Esophagus muscularis mucosa (tissue), 3 donors: ENCODE data around the gene RUFY3.

ENCODE experiments used
- CTCF ChIP-seq, 3 experiments: fragments of 200-600 bp in 2 of 3; fragments of 450-650 bp in 1 of 3; sonication (generic) in 2 of 3; IDR thresholded peaks; one replicate each; pipeline ENCODE4 v1.5.1; 2017 to 2019; ENCODE audit warnings: antibody characterized with exemption in 3 of 3, mild to moderate bottlenecking in 2 of 3, moderate library complexity in 1 of 3
- POLR2A ChIP-seq: fragments of 450-650 bp; IDR thresholded peaks from one replicate; pipeline ENCODE4 v1.6.1; 2017; ENCODE audit warnings: antibody characterized with exemption, moderate library complexity, mild to moderate bottlenecking, low read depth
- POLR2AphosphoS5 ChIP-seq, 2 donors: sonication (generic); formaldehyde crosslinking; IDR thresholded peaks; one replicate each; pipeline ENCODE4 v1.6.1; 2017; ENCODE audit warnings: antibody characterized with exemption in 2 of 2

GRCh38 chr4:70772929-70773555, 51.3 kb downstream of the RUFY3 start:
- TF ChIP-seq CTCF (IDR thresholded peaks at IDR 0.05) (no peak), POLR2AphosphoS5 (IDR thresholded peaks at IDR 0.05) (no peak), POLR2A (no peak)
